Endothelial cell of umbilical vein (primary cell): ENCODE measurements around the gene CHL1. TPM values are rescaled to one million over a fixed set of nuclear protein-coding genes. Genes with fewer than 3 reads are reported as not detected.

Experiments used
- BruUV-seq: library from RNA; stranded (reverse); fragments of 400-500 nt; replicated peaks from 2 replicates; lab custom pipeline; 2021; lab: Mats Ljungman, UMichigan
- CTCF ChIA-PET: fragments of 300-600, 350-600 bp; sonication (Branson Sonifier 250); formaldehyde crosslinking; loops from one replicate; lab custom pipeline; 2021; ENCODE audit warnings: antibody characterized with exemption, inconsistent platforms; lab: Charles Lee
- POLR2A ChIA-PET: fragments of 300-600, 350-600 bp; sonication (Branson Sonifier 250); formaldehyde crosslinking; loops from one replicate; lab custom pipeline; 2021; ENCODE audit warnings: antibody characterized with exemption, inconsistent platforms; lab: Charles Lee
- DNase-seq: peaks from one replicate; pipeline ENCODE4 v3.0.0-alpha.2; 2011; ENCODE audit warnings: low read depth, low spot score
- FAIRE-seq: peaks from 2 replicates; lab custom pipeline; 2011; peaks lifted over from hg19 to GRCh38; lab: Jason Lieb, UNC
- H2AFZ ChIP-seq: 2 replicates; pipeline ENCODE4 v1.6.0; 2012; ENCODE audit warnings: low read depth, low read length, control low read depth, inconsistent platforms
- H3K27ac ChIP-seq: 2 replicates; pipeline ENCODE4 v1.5.1; 2011; ENCODE audit warnings: low read depth, mild to moderate bottlenecking, control low read depth, low read length, moderate library complexity; ENCODE audit not compliant: insufficient read depth
- H3K27me3 ChIP-seq, 2 experiments: 2 replicates each; pipeline versions ENCODE4 v1.6.0 to v1.6.1; 2011; ENCODE audit warnings: low read length in 2 of 2, mixed read lengths in 1 of 2; ENCODE audit not compliant: control insufficient read depth in 2 of 2, insufficient read depth in 2 of 2
- H3K36me3 ChIP-seq, 2 experiments: 2 replicates in 1 of 2; 3 replicates in 1 of 2; pipeline ENCODE4 v1.5.1; 2011; ENCODE audit warnings: low read length in 2 of 2, mild to moderate bottlenecking in 1 of 2, moderate library complexity in 1 of 2; ENCODE audit not compliant: control insufficient read depth in 2 of 2, insufficient read depth in 2 of 2; ENCODE audit errors: extremely low read depth in 1 of 2
- H3K4me1 ChIP-seq: 3 replicates; pipeline ENCODE4 v1.5.1; 2011; ENCODE audit warnings: mild to moderate bottlenecking, low read length; ENCODE audit not compliant: control insufficient read depth, insufficient read depth; ENCODE audit errors: extremely low read depth
- H3K4me2 ChIP-seq: 2 replicates; pipeline ENCODE4 v1.6.1; 2011; ENCODE audit warnings: low read length, control low read depth, mixed read lengths; ENCODE audit not compliant: insufficient read depth
- H3K4me3 ChIP-seq, 3 experiments: fragments of 200-600 bp in 1 of 3; sonication (generic), shearing (Covaris generic) in 1 of 3; replicated peaks in 1 of 3; 2 replicates each; pipeline ENCODE4 v1.5.1; 2011 to 2016; ENCODE audit warnings: control low read depth in 3 of 3, low read length in 3 of 3, mild to moderate bottlenecking in 2 of 3, inconsistent platforms in 1 of 3, low read depth in 1 of 3, moderate library complexity in 1 of 3; ENCODE audit not compliant: insufficient read depth in 1 of 3
- H3K79me2 ChIP-seq: 2 replicates; pipeline ENCODE4 v1.6.0; 2012; ENCODE audit warnings: low read length, inconsistent platforms; ENCODE audit not compliant: control insufficient read depth, insufficient read depth
- H3K9ac ChIP-seq: replicated peaks from 2 replicates; pipeline ENCODE3; 2011; ENCODE audit warnings: low read length, control low read depth; ENCODE audit not compliant: insufficient read depth; ENCODE audit errors: extremely low read depth
- H3K9me1 ChIP-seq: replicated peaks from 3 replicates; pipeline ENCODE4 v1.6.0; 2011; ENCODE audit warnings: mild to moderate bottlenecking, low read length; ENCODE audit not compliant: control insufficient read depth, insufficient read depth; ENCODE audit errors: extremely low read depth
- H3K9me3 ChIP-seq: replicated peaks from 2 replicates; pipeline ENCODE4 v1.5.1; 2012; ENCODE audit warnings: low read length, inconsistent platforms; ENCODE audit not compliant: control insufficient read depth, insufficient read depth
- H4K20me1 ChIP-seq: replicated peaks from 2 replicates; pipeline ENCODE3; 2011; ENCODE audit warnings: mild to moderate bottlenecking, low read length; ENCODE audit not compliant: control insufficient read depth, insufficient read depth; ENCODE audit errors: extremely low read depth
- CTCF ChIP-seq, 2 donors: IDR thresholded peaks; 1 replicate in 1 of 2; 2 replicates in 1 of 2; pipeline ENCODE4 v1.5.1; 2011; ENCODE audit warnings: low read length in 2 of 2, mild to moderate bottlenecking in 2 of 2, moderate library complexity in 2 of 2, control low read depth in 1 of 2, inconsistent platforms in 1 of 2, low read depth in 1 of 2; ENCODE audit not compliant: insufficient read depth in 1 of 2; ENCODE audit errors: extremely low read depth in 1 of 2
- EZH2 ChIP-seq: IDR thresholded peaks from 2 replicates; pipeline ENCODE4 v1.6.1; 2012; ENCODE audit warnings: borderline replicate concordance, low read depth, mild to moderate bottlenecking, moderate library complexity, low read length, inconsistent platforms; ENCODE audit not compliant: severe bottlenecking
- FOS ChIP-seq: IDR thresholded peaks from 2 replicates; pipeline ENCODE4 v1.6.1; 2011; ENCODE audit warnings: mild to moderate bottlenecking, low read length, moderate library complexity, borderline replicate concordance; ENCODE audit not compliant: insufficient read depth
- GATA2 ChIP-seq: IDR thresholded peaks from 2 replicates; pipeline ENCODE4 v1.7.0; 2011; ENCODE audit warnings: low read depth, mild to moderate bottlenecking, moderate library complexity, mixed read lengths, low read length; ENCODE audit not compliant: insufficient read length, insufficient read depth
- JUN ChIP-seq: IDR thresholded peaks from 2 replicates; pipeline ENCODE4 v1.6.1; 2011; ENCODE audit warnings: borderline replicate concordance, low read depth; ENCODE audit not compliant: insufficient read length, insufficient read depth
- MAX ChIP-seq: IDR thresholded peaks from 2 replicates; pipeline ENCODE4 v1.6.1; 2011; ENCODE audit not compliant: insufficient read depth, insufficient read length
- MYC ChIP-seq: IDR thresholded peaks from one replicate; pipeline ENCODE4 v1.6.1; 2011; ENCODE audit warnings: mild to moderate bottlenecking, low read depth, low read length
- POLR2A ChIP-seq: IDR thresholded peaks from 2 replicates; pipeline ENCODE4 v1.6.1; 2012; ENCODE audit warnings: low read depth, mild to moderate bottlenecking, control low read depth, low read length
- POLR2AphosphoS5 ChIP-seq: IDR thresholded peaks from 2 replicates; pipeline ENCODE4 v1.6.1; 2012; ENCODE audit warnings: low read depth, mild to moderate bottlenecking, control low read depth, low read length, moderate library complexity; ENCODE audit not compliant: insufficient read depth
- dilution Hi-C: fragments of 300-500 bp; cut with MboI; formaldehyde crosslinking; loops from one replicate; pipeline ENCODE4 v1.15.0; 2019; ENCODE audit warnings: low sequenced_read_pairs; ENCODE audit not compliant: extremely low pct_ligation_motif_present
- intact Hi-C: fragments of 100-400 bp; cut with micrococcal nuclease; formaldehyde crosslinking; loops from one replicate; pipeline ENCODE4 v1.10.0; 2022
- polyA plus RNA-seq, 4 experiments: library from polyadenylated mRNA; depleted of rRNA in 3 of 4; stranded (reverse) in 3 of 4; unstranded in 1 of 4; fragments of >200 nt; gene quantifications; 2 replicates each; pipeline versions ENCODE4 v1.2.1 to v1.2.3, GENCODE V29; 2011 to 2012; ENCODE audit warnings: missing spikeins in 1 of 4
- total RNA-seq: library from RNA; stranded (reverse); gene quantifications from 2 replicates; pipeline ENCODE4 v1.2.3, GENCODE V29; 2021

Gene CHL1
- total and polyA plus RNA-seq, 2 donors (not counting 3 experiments of a cell fraction or from before 2014, with no cell fraction given) = not detected

GRCh38 chr3:274927-275326 lies 78.4 kb downstream of the CHL1 start:
- FAIRE-seq (no peak), DNase-seq (no peak)
- no TSS peak for BruUV-seq
- H3K36me3 ChIP-seq = no peaks in the 10 kb centered on the region
- POLR2A ChIA-PET = no interaction called here
- H3K27ac ChIP-seq = no peak overlapping the region
- intact Hi-C loops = no loop called here
- no peak overlapping the region for H3K9ac ChIP-seq
- H4K20me1 ChIP-seq = peaks cover 2% of the 10 kb centered on the region
- no peak for TF ChIP-seq MYC
- no peak for TF ChIP-seq MAX
- TF ChIP-seq CTCF (IDR thresholded peaks at IDR 0.05; ENCODE audit: extremely low read depth in 1 of 2, insufficient read depth in 1 of 2, low read depth in 1 of 2, low read length in 2 of 2) = no peak
- no peak for TF ChIP-seq JUN
- no peak for TF ChIP-seq POLR2AphosphoS5
- no peak for TF ChIP-seq EZH2
- no peak for TF ChIP-seq FOS
- TF ChIP-seq GATA2 = no peak
- TF ChIP-seq POLR2A = no peak
- H3K9me3 ChIP-seq = peaks cover 1% of the 10 kb centered on the region
- H3K79me2 ChIP-seq = no peaks in the 10 kb centered on the region
- dilution Hi-C loops = no loop called here
- H3K27me3 ChIP-seq = no peaks in the 10 kb centered on the region
- no peak overlapping the region for H2AFZ ChIP-seq
- CTCF ChIA-PET = no interaction called here
- no peaks in the 10 kb centered on the region for H3K4me1 ChIP-seq
- no peak overlapping the region for H3K4me2 ChIP-seq
- no peak overlapping the region for H3K4me3 ChIP-seq
- no peaks in the 10 kb centered on the region for H3K9me1 ChIP-seq
